HFFc6 (cell line): ENCODE results near the gene EFCAB11. TPM values are rescaled to one million over a fixed set of nuclear protein-coding genes. Genes with fewer than 3 reads are reported as not detected.

ENCODE experiments used
- DNase-seq: peaks from one replicate; pipeline ENCODE4 v3.0.0-alpha.2; 2018
- H3K27ac Mint-ChIP-seq: 2 replicates; pipeline ENCODE4 v1.8.0; 2020; ENCODE audit warnings: mild to moderate bottlenecking, mixed read lengths
- H3K27me3 Mint-ChIP-seq: 2 replicates; pipeline ENCODE4 v1.8.0; 2021; ENCODE audit warnings: mild to moderate bottlenecking, moderate library complexity, mixed read lengths; ENCODE audit not compliant: insufficient read depth
- H3K36me3 Mint-ChIP-seq: 2 replicates; pipeline ENCODE4 v1.8.0; 2021; ENCODE audit warnings: low read depth, mixed read lengths
- H3K4me1 Mint-ChIP-seq: 2 replicates; pipeline ENCODE4 v1.8.0; 2020; ENCODE audit warnings: low read depth, mixed read lengths
- H3K4me3 Mint-ChIP-seq: 2 replicates; pipeline ENCODE4 v1.8.0; 2020; ENCODE audit warnings: mild to moderate bottlenecking, moderate library complexity, mixed read lengths
- H3K9me3 Mint-ChIP-seq: 2 replicates; pipeline ENCODE4 v1.8.0; 2020; ENCODE audit warnings: mild to moderate bottlenecking, mixed read lengths
- total RNA-seq, 6 experiments: library from RNA; stranded (reverse); fragmentation: NEBNext Ultra II Directional; extraction: Animal tissue kit (Norgen Biotek cat#: 25700); gene quantifications; 2 replicates in 1 of 6; 3 replicates in 5 of 6; pipeline ENCODE4 v1.2.3, GENCODE V29; 2021
- TF ChIP-seq, protein P1 (sequence below): fragments of 200-600 bp; sonication (generic); IDR thresholded peaks from 2 replicates; pipeline ENCODE4 v1.5.0; 2021; ENCODE audit warnings: antibody characterized with exemption, mild to moderate bottlenecking

The EFCAB11 gene
- total RNA-seq, 6 experiments from 2014 or later: 6.6 to 8.4 (median 6.9) TPM

DNA sequence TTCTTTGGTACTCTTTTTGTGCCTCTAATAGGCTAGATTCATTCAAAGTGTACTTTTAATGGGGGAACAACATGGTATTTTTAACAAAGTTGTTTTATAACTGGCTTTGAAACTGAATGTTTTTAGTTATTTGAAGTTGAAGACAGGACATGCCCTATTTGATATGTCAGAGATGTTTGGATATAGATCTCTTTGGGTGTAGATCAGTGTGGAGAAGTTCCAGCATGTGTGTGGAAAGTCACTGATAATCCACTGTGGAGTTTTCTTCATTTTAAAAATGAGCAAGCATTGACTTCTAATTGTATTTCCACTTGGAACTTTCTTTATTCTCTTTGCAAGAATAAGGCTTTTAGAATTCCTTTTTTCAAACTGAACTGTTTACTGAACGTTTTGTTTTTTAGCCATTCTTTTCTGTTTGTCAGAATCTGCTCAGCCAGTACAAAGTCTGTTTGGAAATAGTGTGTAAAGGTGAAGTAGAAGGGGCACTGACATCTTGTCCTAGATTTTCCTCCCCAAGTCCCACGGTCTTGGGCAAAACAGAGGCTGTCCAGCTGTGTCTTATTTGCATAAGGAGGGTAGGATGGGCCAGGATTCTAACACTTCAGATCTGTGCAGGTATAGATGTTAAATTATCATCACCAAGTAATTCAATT lies 36.2 kb upstream of the EFCAB11 start:
- TF ChIP-seq, protein P1, sequence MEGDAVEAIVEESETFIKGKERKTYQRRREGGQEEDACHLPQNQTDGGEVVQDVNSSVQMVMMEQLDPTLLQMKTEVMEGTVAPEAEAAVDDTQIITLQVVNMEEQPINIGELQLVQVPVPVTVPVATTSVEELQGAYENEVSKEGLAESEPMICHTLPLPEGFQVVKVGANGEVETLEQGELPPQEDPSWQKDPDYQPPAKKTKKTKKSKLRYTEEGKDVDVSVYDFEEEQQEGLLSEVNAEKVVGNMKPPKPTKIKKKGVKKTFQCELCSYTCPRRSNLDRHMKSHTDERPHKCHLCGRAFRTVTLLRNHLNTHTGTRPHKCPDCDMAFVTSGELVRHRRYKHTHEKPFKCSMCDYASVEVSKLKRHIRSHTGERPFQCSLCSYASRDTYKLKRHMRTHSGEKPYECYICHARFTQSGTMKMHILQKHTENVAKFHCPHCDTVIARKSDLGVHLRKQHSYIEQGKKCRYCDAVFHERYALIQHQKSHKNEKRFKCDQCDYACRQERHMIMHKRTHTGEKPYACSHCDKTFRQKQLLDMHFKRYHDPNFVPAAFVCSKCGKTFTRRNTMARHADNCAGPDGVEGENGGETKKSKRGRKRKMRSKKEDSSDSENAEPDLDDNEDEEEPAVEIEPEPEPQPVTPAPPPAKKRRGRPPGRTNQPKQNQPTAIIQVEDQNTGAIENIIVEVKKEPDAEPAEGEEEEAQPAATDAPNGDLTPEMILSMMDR: no peak
- Mint-ChIP-seq H3K27me3 (no peaks in the 10 kb centered on the region), H3K36me3 (peaks cover 30% of the 10 kb centered on the region), H3K4me3 (no peak overlapping the region), H3K9me3 (no peaks in the 10 kb centered on the region), H3K4me1 (no peaks in the 10 kb centered on the region), H3K27ac (no peak overlapping the region)
- DNase-seq: no peak

DNA sequence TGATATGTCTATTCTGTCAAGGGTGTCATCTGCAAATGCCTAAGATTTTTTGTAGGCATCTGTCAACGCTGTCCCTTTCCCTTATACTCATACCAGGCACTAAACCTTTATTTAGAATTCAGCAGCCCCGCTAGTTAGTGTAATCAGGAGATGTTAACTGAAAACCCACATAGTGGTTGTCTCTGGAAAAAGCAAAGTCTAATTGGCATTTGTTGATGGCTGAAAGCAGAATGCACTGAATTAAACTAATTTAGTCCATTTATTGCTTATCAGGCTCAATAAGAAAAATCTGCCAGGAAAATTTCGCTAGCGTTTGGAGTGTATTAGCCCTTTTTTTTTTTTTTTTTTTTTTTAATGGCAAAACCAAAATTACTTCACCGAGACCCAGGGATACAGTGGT lies 35.7 kb upstream of the EFCAB11 start:
- Mint-ChIP-seq H3K4me3 (no peak overlapping the region), H3K27me3 (no peaks in the 10 kb centered on the region), H3K27ac (no peak overlapping the region), H3K36me3 (peaks cover 25% of the 10 kb centered on the region), H3K9me3 (no peaks in the 10 kb centered on the region), H3K4me1 (no peaks in the 10 kb centered on the region)
- TF ChIP-seq, protein P1: no peak
- no peak for DNase-seq

- no peak overlapping the region for H3K27ac Mint-ChIP-seq
- TF ChIP-seq, protein P1: no peak
- peaks cover 14% of the 10 kb centered on the region for H3K36me3 Mint-ChIP-seq
- no peaks in the 10 kb centered on the region for H3K4me1 Mint-ChIP-seq
- H3K4me3 Mint-ChIP-seq: no peak overlapping the region
- no peaks in the 10 kb centered on the region for H3K9me3 Mint-ChIP-seq
- no peaks in the 10 kb centered on the region for H3K27me3 Mint-ChIP-seq
- DNase-seq: no peak
Measured at GRCh38 chr14:89988787-89989186, 34.3 kb upstream of the EFCAB11 start.

GRCh38 chr14:89987161-89987475 lies 32.6 kb upstream of the EFCAB11 start:
- Mint-ChIP-seq H3K4me3 (no peak overlapping the region), H3K9me3 (no peaks in the 10 kb centered on the region), H3K36me3 (peaks cover 13% of the 10 kb centered on the region; the same call in 1 of the 2 replicates), H3K4me1 (no peaks in the 10 kb centered on the region), H3K27me3 (no peaks in the 10 kb centered on the region), H3K27ac (no peak overlapping the region)
- TF ChIP-seq, protein P1: no peak
- no peak for DNase-seq

- Mint-ChIP-seq H3K4me1 (no peaks in the 10 kb centered on the region), H3K27me3 (no peaks in the 10 kb centered on the region), H3K36me3 (peaks cover 13% of the 10 kb centered on the region; the same call in 1 of the 2 replicates), H3K4me3 (no peak overlapping the region), H3K27ac (no peak overlapping the region), H3K9me3 (no peaks in the 10 kb centered on the region)
- TF ChIP-seq, protein P1: no peak
- no peak for DNase-seq
Measured at GRCh38 chr14:89986462-89987160, 32.1 kb upstream of the EFCAB11 start.
